BLaER1 treated with 17β-estradiol and CSF1 and Interleukin-3, amounts not matched to agents 10 nM and 100 nM (cell line): ENCODE data around the gene GPNMB.

Experiments
- H3K27ac ChIP-seq, 11 experiments: shearing (Covaris generic); formaldehyde crosslinking; 2 replicates each; pipeline ENCODE4 v1.8.1; 2022
- H3K27me3 ChIP-seq, 11 experiments: shearing (Covaris generic); formaldehyde crosslinking; 2 replicates each; pipeline ENCODE4 v1.8.1; 2022
- H3K36me3 ChIP-seq, 11 experiments: shearing (Covaris generic); formaldehyde crosslinking; 2 replicates each; pipeline ENCODE4 v1.8.1; 2022
- H3K4me1 ChIP-seq, 10 experiments: shearing (Covaris generic); formaldehyde crosslinking; 2 replicates each; pipeline ENCODE4 v1.8.1; 2022
- H3K4me2 ChIP-seq, 11 experiments: shearing (Covaris generic); formaldehyde crosslinking; 2 replicates each; pipeline ENCODE4 v1.8.1; 2022
- H3K4me3 ChIP-seq, 10 experiments: shearing (Covaris generic); formaldehyde crosslinking; 2 replicates each; pipeline ENCODE4 v1.8.1; 2022
- H3K9ac ChIP-seq, 11 experiments: shearing (Covaris generic); formaldehyde crosslinking; 2 replicates each; pipeline ENCODE4 v1.8.1; 2022
- H3K9me3 ChIP-seq, 11 experiments: shearing (Covaris generic); formaldehyde crosslinking; replicated peaks in 1 of 11; 2 replicates each; pipeline ENCODE4 v1.8.1; 2022
- H4K20me1 ChIP-seq, 11 experiments: shearing (Covaris generic); formaldehyde crosslinking; 2 replicates each; pipeline ENCODE4 v1.8.1; 2022
- Cebpa-rat ChIP-seq, 11 experiments: shearing (Covaris generic); IDR thresholded peaks; 2 replicates each; pipeline ENCODE4 v1.8.1; 2022

Gene GPNMB

GRCh38 chr7:23284871-23285270 lies 38.3 kb downstream of the GPNMB start:
- no peaks in the 10 kb centered on the region for H4K20me1 ChIP-seq
- H3K4me1 ChIP-seq, result peaks cover 0 to 13% (median 10%) of the 10 kb centered on the region in 10 experiments; a peak in 17 of 20 replicates
- H3K4me2 ChIP-seq, result no peak overlapping the region
- TF ChIP-seq Cebpa-rat (IDR thresholded peaks at IDR 0.05), result no peak
- no peak overlapping the region for H3K9ac ChIP-seq
- H3K9me3 ChIP-seq, result peaks cover 0 to 27% (median 15%) of the 10 kb centered on the region in 11 experiments; a peak in 13 of 22 replicates
- no peaks in the 10 kb centered on the region for H3K27me3 ChIP-seq
- no peak overlapping the region for H3K4me3 ChIP-seq
- no peaks in the 10 kb centered on the region for H3K36me3 ChIP-seq
- H3K27ac ChIP-seq, result no peak overlapping the region

GRCh38 chr7:23285657-23286646 lies 39.4 kb downstream of the GPNMB start:
- peaks cover 0 to 27% (median 15%) of the 10 kb centered on the region in 11 experiments; a peak in 13 of 22 replicates for H3K9me3 ChIP-seq
- no peaks in the 10 kb centered on the region for H3K36me3 ChIP-seq
- H3K4me1 ChIP-seq, result peaks cover 0 to 13% (median 10%) of the 10 kb centered on the region in 10 experiments; a peak in 17 of 20 replicates
- H4K20me1 ChIP-seq, result no peaks in the 10 kb centered on the region
- no peak overlapping the region for H3K9ac ChIP-seq
- no peak overlapping the region for H3K4me2 ChIP-seq
- no peaks in the 10 kb centered on the region for H3K27me3 ChIP-seq
- no peak for TF ChIP-seq Cebpa-rat (IDR thresholded peaks at IDR 0.05)
- H3K4me3 ChIP-seq, result no peak overlapping the region
- H3K27ac ChIP-seq, result no peak overlapping the region

GRCh38 chr7:23287612-23288011 lies 41.0 kb downstream of the GPNMB start:
- H3K27me3 ChIP-seq, result no peaks in the 10 kb centered on the region
- TF ChIP-seq Cebpa-rat (IDR thresholded peaks at IDR 0.05), result no peak
- peak overlapping the region; percentile 11 to 63 (median 29); a peak in 16 of 22 replicates for H3K4me2 ChIP-seq
- H3K27ac ChIP-seq, result peak overlapping the region in 1 of 11 experiments; percentile 35; a peak in 1 of 22 replicates
- peaks cover 0 to 27% (median 15%) of the 10 kb centered on the region in 11 experiments; a peak in 13 of 22 replicates for H3K9me3 ChIP-seq
- no peak overlapping the region for H3K4me3 ChIP-seq
- H4K20me1 ChIP-seq, result no peaks in the 10 kb centered on the region
- peaks cover 0 to 13% (median 10%) of the 10 kb centered on the region in 10 experiments; a peak in 17 of 20 replicates for H3K4me1 ChIP-seq
- no peak overlapping the region for H3K9ac ChIP-seq
- H3K36me3 ChIP-seq, result no peaks in the 10 kb centered on the region

GRCh38 chr7:23290993-23291392 lies 44.4 kb downstream of the GPNMB start:
- peaks cover 6 to 23% (median 19%) of the 10 kb centered on the region in 10 experiments; a peak in 18 of 20 replicates for H3K4me1 ChIP-seq
- no peak overlapping the region for H3K27ac ChIP-seq
- H3K27me3 ChIP-seq, result no peaks in the 10 kb centered on the region
- H3K9ac ChIP-seq, result no peak overlapping the region
- no peak overlapping the region for H3K4me2 ChIP-seq
- no peaks in the 10 kb centered on the region for H3K36me3 ChIP-seq
- no peaks in the 10 kb centered on the region for H4K20me1 ChIP-seq
- H3K4me3 ChIP-seq, result no peak overlapping the region
- no peak for TF ChIP-seq Cebpa-rat (IDR thresholded peaks at IDR 0.05)
- H3K9me3 ChIP-seq, result peaks cover 0 to 24% (median 10%) of the 10 kb centered on the region in 11 experiments; a peak in 13 of 22 replicates

- H4K20me1 ChIP-seq, result no peaks in the 10 kb centered on the region
- peaks cover 0 to 16% (median 6%) of the 10 kb centered on the region in 11 experiments; a peak in 12 of 22 replicates for H3K9me3 ChIP-seq
- no peak overlapping the region for H3K27ac ChIP-seq
- peaks cover 6 to 23% (median 19%) of the 10 kb centered on the region in 10 experiments; a peak in 18 of 20 replicates for H3K4me1 ChIP-seq
- no peak overlapping the region for H3K4me2 ChIP-seq
- no peak for TF ChIP-seq Cebpa-rat (IDR thresholded peaks at IDR 0.05)
- H3K36me3 ChIP-seq, result no peaks in the 10 kb centered on the region
- no peak overlapping the region for H3K9ac ChIP-seq
- H3K27me3 ChIP-seq, result no peaks in the 10 kb centered on the region
- H3K4me3 ChIP-seq, result no peak overlapping the region
Measured at GRCh38 chr7:23291957-23292560, 45.5 kb downstream of the GPNMB start.

- Histone ChIP-seq H3K27ac (no peak overlapping the region), H3K4me2 (no peak overlapping the region), H3K36me3 (no peaks in the 10 kb centered on the region), H3K4me1 (peaks cover 6 to 18% (median 15%) of the 10 kb centered on the region in 10 experiments; a peak in 18 of 20 replicates), H3K4me3 (no peak overlapping the region), H4K20me1 (no peaks in the 10 kb centered on the region), H3K27me3 (no peaks in the 10 kb centered on the region), H3K9me3 (peaks cover 0 to 11% (median under 1%) of the 10 kb centered on the region in 11 experiments; a peak in 9 of 22 replicates), H3K9ac (no peak overlapping the region)
- no peak for TF ChIP-seq Cebpa-rat (IDR thresholded peaks at IDR 0.05)
Measured at GRCh38 chr7:23292623-23293022, 46.0 kb downstream of the GPNMB start.

GRCh38 chr7:23293500-23294073 lies 47.0 kb downstream of the GPNMB start:
- Histone ChIP-seq H3K36me3 (no peaks in the 10 kb centered on the region), H3K4me2 (peak overlapping the region in 4 of 11 experiments; percentile 21 to 41 (median 34); a peak in 6 of 22 replicates), H3K9me3 (0 out of 22 replicates have a peak, but pooled peaks cover 0 to 1% (median 0%) of the 10 kb centered on the region in 11 experiments), H3K9ac (no peak overlapping the region), H4K20me1 (no peaks in the 10 kb centered on the region), H3K4me3 (no peak overlapping the region), H3K4me1 (peaks cover 0 to 10% (median 8%) of the 10 kb centered on the region in 10 experiments; a peak in 13 of 20 replicates), H3K27me3 (no peaks in the 10 kb centered on the region), H3K27ac (no peak overlapping the region)
- no peak for TF ChIP-seq Cebpa-rat (IDR thresholded peaks at IDR 0.05)

- Histone ChIP-seq H3K9me3 (no peaks in the 10 kb centered on the region), H3K4me2 (peak overlapping the region in 8 of 11 experiments; percentile 6 to 41 (median 21); a peak in 8 of 22 replicates), H4K20me1 (0 out of 22 replicates have a peak, but pooled peaks cover 0 to 2% (median 0%) of the 10 kb centered on the region in 11 experiments), H3K27ac (no peak overlapping the region; a peak in 1 of 22 replicates), H3K4me3 (no peak overlapping the region), H3K9ac (no peak overlapping the region), H3K27me3 (no peaks in the 10 kb centered on the region), H3K4me1 (peaks cover under 1 to 13% (median 9%) of the 10 kb centered on the region in 10 experiments; a peak in 15 of 20 replicates), H3K36me3 (no peaks in the 10 kb centered on the region)
- peak in 8 of 11 experiments; percentile 20 to 78 (median 66); a peak in 12 of 22 replicates for TF ChIP-seq Cebpa-rat (IDR thresholded peaks at IDR 0.05)
Measured at GRCh38 chr7:23294549-23295400, 48.2 kb downstream of the GPNMB start.
